Mucosa of gallbladder (tissue), 1 donor: Measurements from ENCODE around the gene CCRL2. TPM values are rescaled to one million over a fixed set of nuclear protein-coding genes. Genes with fewer than 3 reads are reported as not detected.

Experiments
- DNase-seq: peaks from one replicate; pipeline ENCODE4 v3.0.0-alpha.2; 2020; ENCODE audit warnings: low spot score
- total RNA-seq: library from RNA; stranded (reverse); gene quantifications from one replicate; pipeline ENCODE4 v1.2.1, GENCODE V29; 2021
- donor health status: DM: no; HTN: no; CAD: no.

CCRL2 gene
- total RNA-seq, 1 donor from 2014 or later = 9.1 TPM

DNA sequence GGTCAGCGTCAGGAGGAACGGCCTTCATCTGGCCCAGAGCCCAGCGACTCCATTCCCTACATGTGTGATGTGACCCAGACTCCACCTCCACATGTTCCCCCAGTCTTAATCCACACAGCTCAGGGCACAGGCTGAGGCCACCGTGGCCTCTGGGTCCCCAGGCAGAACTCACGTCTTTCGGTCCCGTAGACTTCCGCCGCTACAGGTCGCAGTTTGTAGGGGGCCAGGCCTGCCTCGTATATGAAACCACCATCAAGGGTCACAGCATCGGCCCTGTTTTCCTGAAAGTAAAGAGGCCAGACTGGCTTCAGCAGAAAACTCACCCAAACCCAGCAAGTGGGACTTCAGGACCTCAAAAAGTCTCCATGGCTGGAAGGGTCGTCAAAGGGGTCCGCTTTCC lies 49.1 kb downstream of the CCRL2 start:
- DNase-seq = no peak

Other genes with a start within 250 kb of the CCRL2 start
- 4.8 TPM for gene CCR1, start 198.9 kb upstream of the CCRL2 start, total RNA-seq
- not detected for gene CCR3, start 164.8 kb upstream of the CCRL2 start, total RNA-seq
- gene CCR2, start 53.1 kb upstream of the CCRL2 start, total RNA-seq = 4.1 TPM
- 3.9 TPM for gene CCR5, start 36.3 kb upstream of the CCRL2 start, total RNA-seq
- gene LTF, start 57.6 kb downstream of the CCRL2 start, total RNA-seq = 0.83 TPM
- gene RTP3, start 90.7 kb downstream of the CCRL2 start, total RNA-seq = not detected
- gene LRRC2, start 159.0 kb downstream of the CCRL2 start, total RNA-seq = 1.9 TPM
- gene FAM240A, start 205.3 kb downstream of the CCRL2 start, total RNA-seq = not detected